HFFc6 (cell line): Measurements from ENCODE around the gene MYH10. TPM values are rescaled to one million over a fixed set of nuclear protein-coding genes. Genes with fewer than 3 reads are reported as not detected.

Experiments used
- DNase-seq: peaks from one replicate; pipeline ENCODE4 v3.0.0-alpha.2; 2018
- H3K27ac Mint-ChIP-seq: 2 replicates; pipeline ENCODE4 v1.8.0; 2020; ENCODE audit warnings: mild to moderate bottlenecking, mixed read lengths
- H3K27me3 Mint-ChIP-seq: 2 replicates; pipeline ENCODE4 v1.8.0; 2021; ENCODE audit warnings: mild to moderate bottlenecking, moderate library complexity, mixed read lengths; ENCODE audit not compliant: insufficient read depth
- H3K36me3 Mint-ChIP-seq: 2 replicates; pipeline ENCODE4 v1.8.0; 2021; ENCODE audit warnings: low read depth, mixed read lengths
- H3K4me1 Mint-ChIP-seq: 2 replicates; pipeline ENCODE4 v1.8.0; 2020; ENCODE audit warnings: low read depth, mixed read lengths
- H3K4me3 Mint-ChIP-seq: 2 replicates; pipeline ENCODE4 v1.8.0; 2020; ENCODE audit warnings: mild to moderate bottlenecking, moderate library complexity, mixed read lengths
- H3K9me3 Mint-ChIP-seq: 2 replicates; pipeline ENCODE4 v1.8.0; 2020; ENCODE audit warnings: mild to moderate bottlenecking, mixed read lengths
- total RNA-seq, 6 experiments: library from RNA; stranded (reverse); fragmentation: NEBNext Ultra II Directional; extraction: Animal tissue kit (Norgen Biotek cat#: 25700); gene quantifications; 2 replicates in 1 of 6; 3 replicates in 5 of 6; pipeline ENCODE4 v1.2.3, GENCODE V29; 2021
- TF ChIP-seq, protein P1 (sequence below): fragments of 200-600 bp; sonication (generic); IDR thresholded peaks from 2 replicates; pipeline ENCODE4 v1.5.0; 2021; ENCODE audit warnings: antibody characterized with exemption, mild to moderate bottlenecking

Gene MYH10
- total RNA-seq, 6 experiments from 2014 or later, result 54.0 to 63.3 (median 58.3) TPM

DNA sequence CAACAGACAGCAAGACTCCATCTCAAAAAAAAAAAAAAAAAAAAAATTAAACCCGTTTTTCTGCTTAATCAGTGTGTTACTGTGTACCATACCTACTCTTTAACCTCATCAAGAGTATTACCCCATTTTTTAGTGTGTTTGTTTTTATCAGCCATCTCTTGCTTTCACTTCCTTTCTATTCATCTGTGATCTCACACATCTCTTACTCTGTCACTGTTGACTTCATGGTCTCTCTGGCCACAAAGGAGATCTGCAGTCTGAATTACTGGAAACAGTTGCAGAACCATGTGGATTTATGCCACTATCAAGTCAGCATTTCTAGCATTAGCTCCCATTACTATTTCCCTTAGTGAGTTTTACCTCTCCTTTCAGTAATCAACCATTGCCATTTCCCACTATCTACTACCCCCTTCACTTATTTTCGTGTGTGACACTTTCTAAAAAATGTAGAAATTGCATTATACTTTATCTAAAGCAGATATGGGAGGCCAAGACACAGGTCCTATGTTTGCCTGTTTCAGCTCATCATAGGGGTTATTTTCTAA, 174.8 kb downstream of the MYH10 start:
- TF ChIP-seq, protein P1, sequence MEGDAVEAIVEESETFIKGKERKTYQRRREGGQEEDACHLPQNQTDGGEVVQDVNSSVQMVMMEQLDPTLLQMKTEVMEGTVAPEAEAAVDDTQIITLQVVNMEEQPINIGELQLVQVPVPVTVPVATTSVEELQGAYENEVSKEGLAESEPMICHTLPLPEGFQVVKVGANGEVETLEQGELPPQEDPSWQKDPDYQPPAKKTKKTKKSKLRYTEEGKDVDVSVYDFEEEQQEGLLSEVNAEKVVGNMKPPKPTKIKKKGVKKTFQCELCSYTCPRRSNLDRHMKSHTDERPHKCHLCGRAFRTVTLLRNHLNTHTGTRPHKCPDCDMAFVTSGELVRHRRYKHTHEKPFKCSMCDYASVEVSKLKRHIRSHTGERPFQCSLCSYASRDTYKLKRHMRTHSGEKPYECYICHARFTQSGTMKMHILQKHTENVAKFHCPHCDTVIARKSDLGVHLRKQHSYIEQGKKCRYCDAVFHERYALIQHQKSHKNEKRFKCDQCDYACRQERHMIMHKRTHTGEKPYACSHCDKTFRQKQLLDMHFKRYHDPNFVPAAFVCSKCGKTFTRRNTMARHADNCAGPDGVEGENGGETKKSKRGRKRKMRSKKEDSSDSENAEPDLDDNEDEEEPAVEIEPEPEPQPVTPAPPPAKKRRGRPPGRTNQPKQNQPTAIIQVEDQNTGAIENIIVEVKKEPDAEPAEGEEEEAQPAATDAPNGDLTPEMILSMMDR, result no peak
- no peak overlapping the region for H3K4me3 Mint-ChIP-seq
- peaks cover 46% of the 10 kb centered on the region for H3K36me3 Mint-ChIP-seq

DNA sequence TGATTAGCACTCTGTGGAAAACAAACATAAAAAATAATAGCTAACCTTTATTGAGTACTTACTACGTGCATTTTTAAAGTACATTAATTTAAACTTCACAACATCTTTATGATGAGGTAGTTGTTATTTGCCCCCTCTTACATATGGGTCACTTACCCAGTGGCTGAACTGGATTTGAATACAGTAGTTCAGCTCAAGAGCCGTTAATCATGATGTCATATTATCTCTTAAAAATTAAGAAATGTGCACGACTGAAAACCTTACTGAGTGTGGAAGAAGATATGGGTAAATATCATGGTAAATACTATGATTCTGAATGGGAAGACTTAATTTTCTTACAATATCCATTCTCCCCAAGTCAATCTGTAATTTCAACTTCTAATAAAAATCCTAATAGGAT, 177.2 kb downstream of the MYH10 start:
- Mint-ChIP-seq H3K9me3 (no peaks in the 10 kb centered on the region), H3K4me3 (no peak overlapping the region), H3K27me3 (no peaks in the 10 kb centered on the region; the same call in 1 of the 2 replicates), H3K27ac (no peak overlapping the region), H3K4me1 (no peaks in the 10 kb centered on the region), H3K36me3 (peaks cover 63% of the 10 kb centered on the region)
- no peak for DNase-seq
- TF ChIP-seq, protein P1, result no peak

More for the DNA sequence above, 174.8 kb downstream of the MYH10 start:
- no peaks in the 10 kb centered on the region for H3K27me3 Mint-ChIP-seq
- no peak for DNase-seq
- H3K9me3 Mint-ChIP-seq, result no peaks in the 10 kb centered on the region
- no peaks in the 10 kb centered on the region for H3K4me1 Mint-ChIP-seq
- H3K27ac Mint-ChIP-seq, result 0 out of 2 replicates have a peak overlapping the region, but pooled peaks have one; percentile 40

DNA sequence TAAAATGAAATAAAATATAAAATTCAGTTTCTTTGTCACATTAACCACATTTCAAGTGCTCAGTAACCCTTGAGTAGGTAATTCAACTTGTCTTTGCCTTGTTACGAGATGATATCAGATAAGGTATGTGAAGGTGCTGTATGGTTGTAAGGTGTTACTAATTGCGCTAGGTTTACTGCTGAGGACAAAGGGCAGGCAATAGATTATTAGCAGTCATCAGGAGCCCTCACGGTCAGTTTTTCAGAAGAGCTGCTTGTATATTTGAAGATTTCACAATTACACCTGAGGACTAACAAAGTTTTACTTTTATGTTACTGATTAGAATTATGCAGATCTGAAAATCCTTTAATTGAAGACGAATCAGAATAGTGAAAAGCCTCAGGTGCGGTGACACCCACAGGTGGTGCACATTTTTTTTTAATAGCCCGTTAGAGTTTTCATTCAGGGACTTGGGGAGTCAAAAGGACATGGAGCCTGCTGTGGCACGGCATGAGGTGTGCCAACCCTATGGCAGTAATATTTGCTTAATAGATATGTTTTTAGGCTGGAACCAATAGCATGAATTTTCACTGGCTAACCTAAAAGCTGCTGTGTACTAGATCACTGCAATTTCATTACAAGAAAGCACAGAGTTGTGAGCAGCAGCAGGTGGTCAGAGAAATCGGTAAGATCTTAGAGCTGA, 178.5 kb downstream of the MYH10 start:
- H3K27me3 Mint-ChIP-seq, result no peaks in the 10 kb centered on the region; the same call in 1 of the 2 replicates
- TF ChIP-seq, protein P1, result no peak
- no peak overlapping the region for H3K4me3 Mint-ChIP-seq
- H3K36me3 Mint-ChIP-seq, result peaks cover 56% of the 10 kb centered on the region
- peaks cover 6% of the 10 kb centered on the region for H3K4me1 Mint-ChIP-seq
- DNase-seq, result no peak
- H3K9me3 Mint-ChIP-seq, result no peaks in the 10 kb centered on the region
- H3K27ac Mint-ChIP-seq, result no peak overlapping the region

GRCh38 chr17:8448310-8448709, 182.2 kb downstream of the MYH10 start:
- TF ChIP-seq, protein P1, result no peak
- Mint-ChIP-seq H3K27ac (no peak overlapping the region), H3K27me3 (no peaks in the 10 kb centered on the region; the same call in 1 of the 2 replicates), H3K9me3 (no peaks in the 10 kb centered on the region), H3K4me1 (peaks cover 25% of the 10 kb centered on the region), H3K36me3 (peaks cover 53% of the 10 kb centered on the region), H3K4me3 (no peak overlapping the region)
- DNase-seq, result no peak

DNA sequence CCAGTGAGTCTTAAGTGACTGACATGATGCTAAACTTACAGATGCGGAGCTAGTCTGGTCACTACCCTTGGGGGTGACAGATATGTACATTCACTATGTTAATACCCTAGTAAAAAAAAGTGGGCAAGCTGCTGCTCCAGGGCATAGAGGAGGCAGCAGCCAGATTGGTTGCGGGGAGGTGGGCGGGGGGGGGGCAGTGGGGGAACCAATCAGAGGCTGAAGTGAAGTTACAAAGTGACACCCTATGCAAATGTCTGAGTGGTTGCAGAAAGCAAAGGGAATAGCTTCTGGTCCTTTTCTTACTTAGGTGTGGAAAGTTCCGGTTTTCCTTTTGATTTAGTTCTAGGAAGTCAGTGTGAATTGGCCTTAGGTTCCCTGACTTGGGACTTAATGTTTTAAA, 182.7 kb downstream of the MYH10 start:
- no peak overlapping the region for H3K4me3 Mint-ChIP-seq
- no peaks in the 10 kb centered on the region for H3K9me3 Mint-ChIP-seq
- TF ChIP-seq, protein P1, result no peak
- H3K27me3 Mint-ChIP-seq, result no peaks in the 10 kb centered on the region; the same call in 1 of the 2 replicates
- peaks cover 48% of the 10 kb centered on the region for H3K36me3 Mint-ChIP-seq
- peaks cover 30% of the 10 kb centered on the region for H3K4me1 Mint-ChIP-seq
- no peak for DNase-seq
- H3K27ac Mint-ChIP-seq, result no peak overlapping the region
